Uterine smooth muscle cell (primary cell): Measurements from ENCODE around the gene RCOR2. TPM values are rescaled to one million over a fixed set of nuclear protein-coding genes. Genes with fewer than 3 reads are reported as not detected.

Experiments used
- total RNA-seq: library from RNA; depleted of rRNA; stranded (reverse); fragments of >200 nt; gene quantifications from 2 replicates; pipeline ENCODE4 v1.2.3, GENCODE V29; 2014

Gene RCOR2
- total RNA-seq, result 2.0 TPM in 2 replicates

GRCh38 chr11:63916837-63917691, at the start of gene RCOR2:
RCOR2 (minus strand) TSS chr11:63917164; CDS start chr11:63916456, 708 bp downstream.

GRCh38 chr11:63938479-63939396, 21.8 kb upstream of the RCOR2 start, which contains the start of gene NAA40:
NAA40 (plus strand) TSS chr11:63939002; CDS start chr11:63939097, 95 bp downstream.

Other genes starting within 250 kb of the RCOR2 start
- 112 and 115 TPM in 2 replicates for gene ATL3, start 245.8 kb downstream of the RCOR2 start, total RNA-seq
- gene RTN3, start 235.7 kb downstream of the RCOR2 start, total RNA-seq, result 51.1 and 69.6 TPM in 2 replicates
- 17.5 and 18.5 TPM in 2 replicates for gene ZFTA, start 148.4 kb downstream of the RCOR2 start, total RNA-seq
- gene SPINDOC, start 103.7 kb downstream of the RCOR2 start, total RNA-seq, result 15.4 and 17.6 TPM in 2 replicates
- gene MARK2, start 78.1 kb downstream of the RCOR2 start, total RNA-seq, result 7.2 and 8.2 TPM in 2 replicates
- 7.3 and 8.7 TPM in 2 replicates for gene NAA40, start 21.8 kb upstream of the RCOR2 start, total RNA-seq
- gene COX8A, start 57.5 kb upstream of the RCOR2 start, total RNA-seq, result 307 and 311 TPM in 2 replicates
- gene OTUB1, start 69.3 kb upstream of the RCOR2 start, total RNA-seq, result 37.5 and 54.6 TPM in 2 replicates
- gene FLRT1, start 118.8 kb upstream of the RCOR2 start, total RNA-seq, result 0.12 TPM in 1 of 2 replicates, not detected in the other
- gene MACROD1, start 248.9 kb upstream of the RCOR2 start, total RNA-seq, result 9.3 and 20.5 TPM in 2 replicates